C4-2B (cell line): ENCODE data around the gene MADD.

Experiments
- H3K27ac ChIP-seq: fragments of 450-650 bp; 2 replicates; pipeline ENCODE4 v1.5.1; 2017
- ZFX ChIP-seq: fragments of 450-650 bp; IDR thresholded peaks from 2 replicates; pipeline ENCODE4 v1.6.1; 2017
- TF ChIP-seq, protein P1 (sequence below): fragments of 450-650 bp; conservative IDR thresholded peaks from 2 replicates; pipeline ENCODE4 v1.5.1; 2017; ENCODE audit warnings: mild to moderate bottlenecking

MADD gene

DNA sequence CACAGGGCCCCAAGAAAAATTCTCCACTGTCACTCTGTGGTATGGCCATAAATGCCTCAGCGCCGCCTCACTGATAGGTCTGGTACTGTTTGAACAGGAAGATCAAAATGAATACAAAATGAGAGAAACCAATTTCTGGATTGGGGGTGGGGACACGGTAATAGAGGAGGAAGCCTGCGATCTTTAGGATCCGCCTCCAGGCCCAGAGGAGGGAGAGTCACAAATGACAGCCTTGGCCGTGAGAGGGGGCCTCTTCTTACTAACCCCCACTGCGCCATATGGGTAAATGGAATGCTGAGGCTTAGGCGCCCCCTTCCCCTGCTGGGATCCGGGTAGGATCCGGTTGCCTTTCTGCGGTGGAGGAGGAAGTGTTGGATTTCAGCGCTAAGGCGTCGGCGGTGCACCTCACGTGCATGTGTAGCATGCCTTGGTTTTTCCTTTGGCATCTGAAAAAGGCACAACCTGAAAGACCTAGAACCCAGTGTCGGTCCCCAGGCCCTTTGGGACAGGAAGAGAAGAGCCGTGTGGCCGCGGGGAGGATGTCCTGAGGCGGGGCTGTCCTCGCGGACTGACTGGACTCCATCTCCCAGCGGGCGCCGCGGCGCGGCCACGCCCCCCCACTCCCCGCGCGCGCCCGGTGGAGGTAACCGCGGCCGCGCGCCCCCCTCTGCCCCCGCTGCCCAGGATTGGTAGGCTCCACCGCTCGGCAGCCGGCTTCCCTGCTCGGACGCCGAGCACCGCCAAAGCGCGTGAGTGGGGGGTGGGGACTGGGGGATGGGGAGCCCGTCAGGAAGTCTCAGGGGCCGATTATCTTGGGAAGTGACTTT lies 718 bp upstream of the MADD start:
- H3K27ac ChIP-seq = peak overlapping the region; percentile 96
- no peak for TF ChIP-seq ZFX
- TF ChIP-seq, protein P1, sequence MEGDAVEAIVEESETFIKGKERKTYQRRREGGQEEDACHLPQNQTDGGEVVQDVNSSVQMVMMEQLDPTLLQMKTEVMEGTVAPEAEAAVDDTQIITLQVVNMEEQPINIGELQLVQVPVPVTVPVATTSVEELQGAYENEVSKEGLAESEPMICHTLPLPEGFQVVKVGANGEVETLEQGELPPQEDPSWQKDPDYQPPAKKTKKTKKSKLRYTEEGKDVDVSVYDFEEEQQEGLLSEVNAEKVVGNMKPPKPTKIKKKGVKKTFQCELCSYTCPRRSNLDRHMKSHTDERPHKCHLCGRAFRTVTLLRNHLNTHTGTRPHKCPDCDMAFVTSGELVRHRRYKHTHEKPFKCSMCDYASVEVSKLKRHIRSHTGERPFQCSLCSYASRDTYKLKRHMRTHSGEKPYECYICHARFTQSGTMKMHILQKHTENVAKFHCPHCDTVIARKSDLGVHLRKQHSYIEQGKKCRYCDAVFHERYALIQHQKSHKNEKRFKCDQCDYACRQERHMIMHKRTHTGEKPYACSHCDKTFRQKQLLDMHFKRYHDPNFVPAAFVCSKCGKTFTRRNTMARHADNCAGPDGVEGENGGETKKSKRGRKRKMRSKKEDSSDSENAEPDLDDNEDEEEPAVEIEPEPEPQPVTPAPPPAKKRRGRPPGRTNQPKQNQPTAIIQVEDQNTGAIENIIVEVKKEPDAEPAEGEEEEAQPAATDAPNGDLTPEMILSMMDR = no peak; the same call in 1 of the 2 replicates

DNA sequence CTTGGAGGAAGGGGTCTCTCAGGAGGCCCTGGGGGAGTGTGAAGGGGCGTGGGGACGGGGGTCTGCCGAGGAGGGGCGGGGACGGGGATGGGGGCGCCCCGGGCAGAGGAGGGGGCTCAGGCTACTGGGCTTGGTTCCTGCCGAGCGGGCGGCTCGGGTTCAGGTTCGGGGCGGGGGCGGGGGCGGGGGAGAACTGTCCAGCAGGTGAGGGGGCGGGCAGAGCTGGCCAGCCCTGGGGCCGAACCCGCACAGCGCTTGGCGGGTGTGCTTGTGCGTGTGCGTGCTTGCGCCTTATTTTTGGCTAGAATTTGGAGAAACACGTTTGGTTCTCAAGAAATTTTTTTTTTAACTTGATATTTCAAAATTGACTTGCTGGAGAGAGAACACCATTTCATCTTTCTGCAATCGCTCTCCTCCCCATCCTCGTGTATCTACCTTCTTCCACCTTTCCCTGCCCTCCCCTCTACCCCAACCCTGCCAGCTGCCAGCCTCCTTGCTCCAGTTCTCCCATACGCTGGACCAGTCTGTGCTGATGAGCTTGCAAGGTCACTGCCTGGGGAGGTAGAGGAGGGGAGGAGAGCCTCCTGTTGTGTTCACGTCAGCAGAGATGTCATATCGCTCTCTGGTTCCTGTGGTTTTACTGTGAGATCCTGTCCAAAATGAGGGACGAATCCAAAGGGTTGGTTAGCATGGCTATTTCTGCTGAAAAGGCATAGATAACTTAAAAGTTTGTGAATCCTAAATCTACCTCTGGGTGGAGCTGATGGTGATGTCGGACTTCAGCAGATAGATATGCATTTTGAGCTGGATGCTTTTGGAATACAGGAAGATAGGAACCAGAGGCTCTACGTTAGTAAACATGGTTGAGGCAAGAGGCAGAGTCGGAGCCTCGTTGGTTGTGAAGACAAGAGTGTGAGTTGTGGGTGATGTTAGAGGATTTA lies 668 bp downstream of the MADD start:
- peak overlapping the region; percentile 96 for H3K27ac ChIP-seq

DNA sequence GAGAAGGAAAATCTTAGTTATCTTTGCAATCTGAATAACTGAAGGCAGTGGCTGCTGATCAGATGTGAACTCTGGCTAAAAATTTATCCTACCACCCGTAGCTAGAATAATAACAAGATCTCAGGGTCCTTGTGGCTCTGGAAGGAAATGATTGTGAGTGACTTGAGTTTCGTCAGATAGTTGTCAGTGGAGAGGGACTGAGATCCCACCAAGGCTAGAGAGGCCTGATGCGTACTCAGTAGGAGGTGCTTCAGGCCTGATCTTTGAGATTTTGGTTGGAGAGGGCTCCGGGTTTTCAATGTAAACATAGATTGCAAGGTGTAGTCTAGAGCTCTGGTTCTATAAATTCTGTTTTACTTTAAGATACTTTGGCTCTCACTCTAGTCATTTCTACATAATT lies 1.4 kb downstream of the MADD start:
- H3K27ac ChIP-seq = no peak overlapping the region
- TF ChIP-seq, protein P1 = no peak
- TF ChIP-seq ZFX = no peak

More for the DNA sequence above, 668 bp downstream of the MADD start:
- TF ChIP-seq, protein P1 = peak; percentile 39
- no peak for TF ChIP-seq ZFX

DNA sequence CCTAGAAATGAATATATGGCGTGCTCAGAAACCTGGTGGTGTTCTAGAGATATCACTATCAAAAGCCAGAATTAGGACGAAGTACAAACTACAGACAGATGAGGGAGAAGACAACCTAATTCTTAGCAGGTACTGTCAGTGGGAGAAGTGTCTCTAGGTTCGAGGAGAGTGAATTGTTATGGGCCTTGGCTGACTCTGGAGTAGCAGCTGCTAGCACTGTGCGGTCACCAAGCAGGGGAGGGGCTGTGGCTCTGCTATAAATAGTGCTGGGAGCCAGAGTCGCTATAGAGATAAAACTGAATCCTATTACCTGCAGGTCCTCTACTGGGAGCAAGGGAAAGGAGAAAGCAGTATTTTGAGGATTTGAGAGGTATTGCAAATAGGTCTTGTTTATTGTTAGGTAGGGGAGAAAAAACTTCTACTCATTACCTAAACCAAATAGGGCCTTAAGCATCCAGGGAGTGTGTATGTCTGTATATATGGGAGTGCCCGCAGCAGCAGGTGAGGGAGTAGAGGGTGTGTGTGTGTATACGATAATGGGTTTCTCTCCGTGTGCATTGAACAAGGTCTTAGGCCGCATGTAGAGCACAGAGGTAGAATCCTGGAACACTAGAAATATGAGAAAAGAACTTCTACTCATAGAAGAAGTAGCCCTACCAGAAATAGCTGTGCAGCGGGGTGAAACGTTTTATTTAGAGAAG lies 2.2 kb downstream of the MADD start:
- H3K27ac ChIP-seq = no peak overlapping the region
- TF ChIP-seq, protein P1 = no peak
- TF ChIP-seq ZFX = no peak

DNA sequence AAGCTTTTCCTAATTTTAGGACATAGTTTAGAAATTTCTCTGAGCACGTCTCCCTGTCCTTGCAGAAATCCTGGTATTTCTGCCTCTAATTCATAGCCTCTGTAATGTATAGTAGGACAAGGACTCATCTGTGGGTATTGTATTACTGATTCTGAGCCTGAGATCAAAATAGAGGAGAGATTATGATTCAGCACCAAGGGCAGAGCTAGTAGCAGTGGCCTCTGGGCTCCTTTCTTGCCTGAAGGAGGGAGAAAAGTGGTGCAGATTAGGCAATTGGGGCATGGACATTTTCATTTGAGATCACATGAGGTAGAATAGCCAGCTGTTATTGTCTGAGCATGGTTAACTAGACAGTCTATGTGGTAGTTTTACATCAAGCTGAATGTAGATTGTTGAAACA lies 2.8 kb downstream of the MADD start:
- TF ChIP-seq, protein P1 = no peak
- TF ChIP-seq ZFX = no peak
- H3K27ac ChIP-seq = no peak overlapping the region

DNA sequence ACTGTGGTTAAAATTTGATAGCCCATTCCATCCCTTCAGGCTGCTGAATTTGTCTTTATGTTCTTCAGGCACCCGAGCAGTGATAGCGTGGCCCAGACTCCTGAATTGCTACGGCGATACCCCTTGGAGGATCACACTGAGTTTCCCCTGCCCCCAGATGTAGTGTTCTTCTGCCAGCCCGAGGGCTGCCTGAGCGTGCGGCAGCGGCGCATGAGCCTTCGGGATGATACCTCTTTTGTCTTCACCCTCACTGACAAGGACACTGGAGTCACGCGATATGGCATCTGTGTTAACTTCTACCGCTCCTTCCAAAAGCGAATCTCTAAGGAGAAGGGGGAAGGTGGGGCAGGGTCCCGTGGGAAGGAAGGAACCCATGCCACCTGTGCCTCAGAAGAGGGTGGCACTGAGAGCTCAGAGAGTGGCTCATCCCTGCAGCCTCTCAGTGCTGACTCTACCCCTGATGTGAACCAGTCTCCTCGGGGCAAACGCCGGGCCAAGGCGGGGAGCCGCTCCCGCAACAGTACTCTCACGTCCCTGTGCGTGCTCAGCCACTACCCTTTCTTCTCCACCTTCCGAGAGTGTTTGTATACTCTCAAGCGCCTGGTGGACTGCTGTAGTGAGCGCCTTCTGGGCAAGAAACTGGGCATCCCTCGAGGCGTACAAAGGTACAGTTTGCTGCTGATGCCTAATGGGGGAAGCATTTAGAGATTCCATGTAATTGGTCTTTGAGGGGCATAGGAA lies 4.7 kb downstream of the MADD start:
- no peak for TF ChIP-seq ZFX
- TF ChIP-seq, protein P1 = no peak
- H3K27ac ChIP-seq = no peak overlapping the region
